ENCODE data around the gene SIMC1. TPM values are rescaled to one million over a fixed set of nuclear protein-coding genes. Genes with fewer than 3 reads are reported as not detected.
A peak's percentile ranks its signal among the peaks of the same experiment; 100 is the strongest.
"Not testable (repeated sequence)": the region's sequence is repeated elsewhere in the genome, so short reads cannot be mapped to it uniquely, and the experiment has no call there.

Gene SIMC1
- total RNA-seq (10 to 100 TPM in 2 of 4 donors, 1 to 10 TPM in 2; 7.1 to 17.0 (median 10.3) TPM), polyA plus RNA-seq (1 to 10 TPM; 2.0 to 7.6 (median 5.3) TPM)
- long read RNA-seq, donor 1, partial matches to known transcripts: 2 of 4 reads
- long read RNA-seq, donor 1, other reads (novel, unspliced or antisense): 0 of 4 reads
- long read RNA-seq, donor 2, transcript SIMC1-203 (10 exons, 2,694 nt): major isoform, 21 of 26 reads
- long read RNA-seq, donor 2, partial matches to known transcripts: 3 of 26 reads
- long read RNA-seq, donor 2, other reads (novel, unspliced or antisense): 2 of 26 reads

DNA sequence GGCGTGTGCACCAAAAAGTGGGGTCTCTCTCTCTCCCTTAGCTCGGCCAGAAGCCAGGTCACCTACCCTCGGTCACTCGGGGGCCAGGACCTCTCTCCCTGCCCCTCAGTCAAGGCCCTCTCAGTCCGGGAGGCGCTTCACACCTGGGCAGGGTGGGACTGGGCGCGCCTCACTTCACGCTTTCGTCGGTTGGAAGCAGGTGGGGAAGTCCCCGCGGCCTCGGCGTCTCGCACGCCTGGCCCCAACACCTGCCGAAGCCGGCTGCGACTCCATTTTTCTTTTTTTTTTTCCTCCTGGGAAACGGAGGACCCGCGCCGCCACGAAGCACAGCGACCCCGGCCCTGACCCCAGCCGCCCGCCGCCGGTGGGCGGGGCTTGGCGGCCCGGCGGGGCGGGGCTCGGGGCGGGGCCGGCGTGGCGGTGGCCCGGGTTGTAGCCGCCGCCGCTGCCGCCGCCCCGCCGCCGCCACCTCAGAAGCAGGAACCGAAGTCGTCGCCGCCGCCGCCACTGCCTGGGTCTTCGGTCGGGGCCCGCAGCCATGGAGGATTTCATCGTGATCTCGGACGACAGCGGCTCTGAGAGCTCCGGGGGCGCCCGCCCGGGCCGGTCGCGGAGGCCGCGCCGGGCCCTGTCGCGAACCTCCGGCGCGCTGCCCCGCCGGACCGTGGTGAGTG lies at the start of gene SIMC1:
SIMC1 (plus strand) TSS at position 454 of the 674 bp plus-strand sequence; CDS start at position 539, 85 bp downstream.
- H3K27me3 ChIP-seq (ENCODE audit: insufficient read depth in 3 of 3, low read length in 2 of 3); intact Hi-C loops (cut with DNase I); H3K9me3 ChIP-seq; H3K36me3 ChIP-seq (ENCODE audit: insufficient read depth in 1 of 2, low read depth in 1 of 2); H3K27ac ChIP-seq; H3K4me1 ChIP-seq: not testable (repeated sequence)
- peak; percentile 74 to 91 (median 86) for ATAC-seq
- peak; percentile 59 to 72 for DNase-seq
- WGBS, 3 donors: 3 to 26% (median 8%) methylated on average over 6 to 71 of the region's 81 CpGs
- H3K4me3 ChIP-seq: peak within 1 kb of the TSS; percentile 65

DNA sequence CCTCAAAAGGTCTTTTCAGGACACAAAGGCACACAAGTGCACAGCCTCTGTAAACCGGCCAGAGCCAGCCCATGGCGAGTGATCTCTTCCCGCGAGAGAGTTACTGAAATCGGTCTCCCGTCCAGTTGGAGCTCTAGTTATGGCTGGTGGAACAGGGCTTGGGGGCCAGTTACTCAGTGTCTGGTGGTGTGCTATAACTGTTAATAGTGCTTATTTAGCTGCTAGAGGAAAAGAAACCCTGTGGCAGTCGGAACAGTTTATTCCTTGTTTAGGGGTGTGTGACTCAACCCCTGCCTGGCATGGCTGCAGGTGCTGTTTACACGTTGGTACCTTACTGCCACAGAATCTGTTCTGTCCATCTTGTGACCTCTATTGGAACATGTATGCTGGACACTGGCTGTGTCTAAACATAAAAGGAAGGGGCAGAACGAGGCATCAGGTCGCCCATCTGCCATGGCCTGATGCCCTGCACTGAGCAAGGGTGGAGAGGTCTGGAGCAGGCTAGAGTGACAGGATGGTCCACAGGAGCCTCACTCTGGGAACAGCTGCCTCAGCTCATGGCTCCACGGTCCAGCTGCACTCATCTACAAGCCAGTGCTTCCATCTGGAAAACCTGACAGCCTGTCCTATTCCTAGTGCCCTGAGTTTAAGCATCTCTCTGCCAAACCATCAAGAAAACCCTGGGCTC lies 49.6 kb upstream of the SIMC1 start:
- TF ChIP-seq, protein P1, sequence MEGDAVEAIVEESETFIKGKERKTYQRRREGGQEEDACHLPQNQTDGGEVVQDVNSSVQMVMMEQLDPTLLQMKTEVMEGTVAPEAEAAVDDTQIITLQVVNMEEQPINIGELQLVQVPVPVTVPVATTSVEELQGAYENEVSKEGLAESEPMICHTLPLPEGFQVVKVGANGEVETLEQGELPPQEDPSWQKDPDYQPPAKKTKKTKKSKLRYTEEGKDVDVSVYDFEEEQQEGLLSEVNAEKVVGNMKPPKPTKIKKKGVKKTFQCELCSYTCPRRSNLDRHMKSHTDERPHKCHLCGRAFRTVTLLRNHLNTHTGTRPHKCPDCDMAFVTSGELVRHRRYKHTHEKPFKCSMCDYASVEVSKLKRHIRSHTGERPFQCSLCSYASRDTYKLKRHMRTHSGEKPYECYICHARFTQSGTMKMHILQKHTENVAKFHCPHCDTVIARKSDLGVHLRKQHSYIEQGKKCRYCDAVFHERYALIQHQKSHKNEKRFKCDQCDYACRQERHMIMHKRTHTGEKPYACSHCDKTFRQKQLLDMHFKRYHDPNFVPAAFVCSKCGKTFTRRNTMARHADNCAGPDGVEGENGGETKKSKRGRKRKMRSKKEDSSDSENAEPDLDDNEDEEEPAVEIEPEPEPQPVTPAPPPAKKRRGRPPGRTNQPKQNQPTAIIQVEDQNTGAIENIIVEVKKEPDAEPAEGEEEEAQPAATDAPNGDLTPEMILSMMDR (IDR thresholded peaks at IDR 0.05): no peak
- WGBS, 3 donors: 55 to 73% (median 68%) methylated on average over 11 of the region's 11 CpGs
- DNase-seq (no peak), ATAC-seq (no peak)
- intact Hi-C loops (cut with DNase I): no loop called here
- Histone ChIP-seq H3K9me3 (no peaks in the 10 kb centered on the region), H3K4me3 (no peak overlapping the region), H3K4me1 (no peaks in the 10 kb centered on the region), H3K36me3 (ENCODE audit: insufficient read depth in 1 of 2, low read depth in 1 of 2) (no peaks in the 10 kb centered on the region), H3K27ac (no peak overlapping the region), H3K27me3 (ENCODE audit: insufficient read depth in 3 of 3, low read length in 2 of 3) (peaks cover 0 to 9% (median 2%) of the 10 kb centered on the region in 3 donors)

DNA sequence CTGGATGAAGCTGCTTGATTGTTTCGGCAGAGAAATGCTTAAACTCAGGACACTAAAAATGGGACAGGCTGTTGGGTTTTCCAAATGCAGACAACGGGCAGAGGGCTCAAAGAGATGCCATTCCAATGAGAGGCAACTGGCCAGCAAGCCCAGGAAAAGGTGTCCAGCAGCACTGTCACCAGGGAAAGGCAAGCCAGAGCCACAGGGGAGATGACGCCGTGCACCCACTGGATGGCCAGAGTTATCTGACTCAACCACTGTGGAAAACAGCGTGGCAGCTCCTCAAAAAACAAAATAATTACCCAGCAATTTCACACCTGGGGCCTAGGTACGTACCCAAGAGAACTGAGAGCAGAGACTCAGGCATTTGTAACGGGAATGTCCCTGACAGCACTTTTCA lies 48.4 kb upstream of the SIMC1 start:
- 70 to 75% (median 72%) methylated on average over 7 of the region's 7 CpGs for WGBS, 3 donors
- intact Hi-C loops (cut with DNase I): no loop called here

DNA sequence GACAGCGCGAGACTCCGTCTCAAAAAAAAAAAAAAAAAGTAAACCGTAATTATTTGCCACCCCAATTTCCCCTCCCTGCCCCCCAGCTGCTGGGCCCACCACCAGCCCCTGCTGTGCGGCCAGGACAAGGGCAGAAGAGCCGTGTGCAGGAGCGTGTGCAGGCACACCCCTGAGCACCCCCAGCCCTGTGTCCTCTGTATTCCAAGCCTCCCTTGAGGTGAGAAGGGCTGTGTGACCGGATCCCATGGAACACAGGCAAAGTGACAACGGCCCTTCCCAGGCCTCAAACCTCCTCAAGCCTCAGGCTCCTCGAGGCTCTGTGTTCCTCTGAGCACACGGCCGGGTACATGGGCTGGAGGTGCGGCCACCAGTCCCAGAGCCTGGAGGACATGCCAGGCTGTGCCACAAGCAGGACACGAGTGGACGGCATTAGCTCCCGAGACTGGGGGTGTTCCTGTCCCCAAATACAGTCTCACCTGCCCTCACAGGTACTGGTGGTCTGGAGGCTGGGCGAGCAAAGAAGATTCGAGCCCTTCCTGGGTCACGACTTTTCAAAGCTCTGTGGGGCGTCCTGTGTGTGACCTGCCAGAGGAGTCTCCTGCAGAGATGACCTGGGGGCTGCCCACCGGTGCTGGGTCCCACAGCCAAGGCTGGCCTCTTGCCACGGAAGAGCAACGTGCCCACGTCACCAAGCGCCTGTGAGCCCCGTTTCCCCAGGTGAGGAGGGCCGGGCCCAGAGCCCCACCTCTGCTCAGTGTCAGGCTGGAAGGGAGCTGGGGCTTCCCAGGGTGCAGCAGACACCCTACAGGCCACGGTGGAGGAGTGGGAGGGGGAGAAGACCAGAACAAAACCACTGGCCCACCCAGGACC lies 47.1 kb upstream of the SIMC1 start:
- ATAC-seq: no peak
- Histone ChIP-seq H3K27ac (no peak overlapping the region), H3K4me1 (no peaks in the 10 kb centered on the region), H3K36me3 (ENCODE audit: insufficient read depth in 1 of 2, low read depth in 1 of 2) (no peaks in the 10 kb centered on the region), H3K9me3 (no peaks in the 10 kb centered on the region), H3K27me3 (ENCODE audit: insufficient read depth in 3 of 3, low read length in 2 of 3) (peaks cover 0 to 9% (median 2%) of the 10 kb centered on the region in 3 donors), H3K4me3 (no peak overlapping the region)
- intact Hi-C loops (cut with DNase I): no loop called here
- 74 to 88% (median 79%) methylated on average over 21 to 28 of the region's 28 CpGs for WGBS, 3 donors
- TF ChIP-seq, protein P1 (IDR thresholded peaks at IDR 0.05): no peak
- DNase-seq: no peak

More for the DNA sequence above, 48.4 kb upstream of the SIMC1 start:
- no peak for ATAC-seq
- no peak for DNase-seq
- Histone ChIP-seq H3K27me3 (ENCODE audit: insufficient read depth in 3 of 3, low read length in 2 of 3) (peaks cover 0 to 9% (median 2%) of the 10 kb centered on the region in 3 donors), H3K36me3 (ENCODE audit: insufficient read depth in 1 of 2, low read depth in 1 of 2) (no peaks in the 10 kb centered on the region), H3K4me3 (no peak overlapping the region), H3K9me3 (no peaks in the 10 kb centered on the region), H3K27ac (no peak overlapping the region), H3K4me1 (no peaks in the 10 kb centered on the region)
- TF ChIP-seq, protein P1 (IDR thresholded peaks at IDR 0.05): no peak
